ENCODE measurements around the gene RBM47. TPM values are rescaled to one million over a fixed set of nuclear protein-coding genes. Genes with fewer than 3 reads are reported as not detected.
"Not testable (repeated sequence)": the region's sequence is repeated elsewhere in the genome, so short reads cannot be mapped to it uniquely, and the experiment has no call there.

The RBM47 gene
- total and polyA plus RNA-seq, 4 donors = 1.6 to 13.6 (median 4.0) TPM

- H3K36me3 ChIP-seq (ENCODE audit: control insufficient read depth, insufficient read depth, low read length); DNase-seq (ENCODE audit: low read depth in 4 of 6, low spot score in 6 of 6); H3K4me3 ChIP-seq (ENCODE audit: low read depth, low read length); H3K9me3 ChIP-seq (ENCODE audit: control insufficient read depth, insufficient read depth, low read length); H3K4me1 ChIP-seq (ENCODE audit: control insufficient read depth, insufficient read depth, low read length); H3K27me3 ChIP-seq (ENCODE audit: control insufficient read depth, insufficient read depth, low read length); H3K27ac ChIP-seq (ENCODE audit: low read depth, low read length): not testable (repeated sequence)
- 95% methylated on average over 9 of the region's 10 CpGs for WGBS (ENCODE audit: insufficient coverage)
These were observed 194.4 kb downstream of the RBM47 start for GRCh38 chr4:40435306-40435705.

GRCh38 chr4:40434126-40434687, 195.5 kb downstream of the RBM47 start:
- H3K36me3 ChIP-seq (ENCODE audit: control insufficient read depth, insufficient read depth, low read length) = peaks cover 4% of the 10 kb centered on the region
- 80% methylated on average over 1 of the region's 6 CpGs for WGBS (ENCODE audit: insufficient coverage)
- DNase-seq (ENCODE audit: low read depth in 4 of 6, low spot score in 6 of 6) = no peak

DNA sequence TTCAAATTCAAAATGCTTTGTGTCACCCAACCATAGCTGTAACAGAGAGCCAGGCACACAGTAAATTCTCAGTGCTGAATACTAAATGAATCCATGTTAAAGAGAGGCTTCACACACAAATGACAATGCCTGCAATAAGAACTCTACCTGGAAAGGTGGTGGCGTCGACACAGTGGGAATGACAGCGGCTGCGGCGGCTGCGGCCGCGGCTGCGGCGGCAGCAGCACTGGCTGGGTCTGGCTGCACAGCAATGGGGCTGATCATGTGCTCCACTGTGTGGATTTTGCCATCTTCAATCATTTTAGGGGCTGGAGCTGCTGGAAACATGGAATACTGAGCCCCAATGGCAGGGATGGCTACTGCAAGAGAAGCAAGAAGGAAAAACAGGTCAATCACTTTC, 197.2 kb downstream of the RBM47 start:
- H3K27me3 ChIP-seq (ENCODE audit: control insufficient read depth, insufficient read depth, low read length) = no peaks in the 10 kb centered on the region
- H3K4me1 ChIP-seq (ENCODE audit: control insufficient read depth, insufficient read depth, low read length) = no peaks in the 10 kb centered on the region
- no peak overlapping the region for H3K27ac ChIP-seq (ENCODE audit: low read depth, low read length)
- 87% methylated on average over 10 of the region's 10 CpGs for WGBS (ENCODE audit: insufficient coverage)
- H3K9me3 ChIP-seq (ENCODE audit: control insufficient read depth, insufficient read depth, low read length) = no peaks in the 10 kb centered on the region
- DNase-seq (ENCODE audit: low read depth in 4 of 6, low spot score in 6 of 6) = no peak
- no peaks in the 10 kb centered on the region for H3K36me3 ChIP-seq (ENCODE audit: control insufficient read depth, insufficient read depth, low read length)
- H3K4me3 ChIP-seq (ENCODE audit: low read depth, low read length) = no peak overlapping the region

More at GRCh38 chr4:40434126-40434687, 195.5 kb downstream of the RBM47 start:
- H3K9me3 ChIP-seq (ENCODE audit: control insufficient read depth, insufficient read depth, low read length) = no peaks in the 10 kb centered on the region
- H3K27ac ChIP-seq (ENCODE audit: low read depth, low read length) = no peak overlapping the region
- no peaks in the 10 kb centered on the region for H3K27me3 ChIP-seq (ENCODE audit: control insufficient read depth, insufficient read depth, low read length)
- H3K4me3 ChIP-seq (ENCODE audit: low read depth, low read length) = no peak overlapping the region
- no peaks in the 10 kb centered on the region for H3K4me1 ChIP-seq (ENCODE audit: control insufficient read depth, insufficient read depth, low read length)

DNA sequence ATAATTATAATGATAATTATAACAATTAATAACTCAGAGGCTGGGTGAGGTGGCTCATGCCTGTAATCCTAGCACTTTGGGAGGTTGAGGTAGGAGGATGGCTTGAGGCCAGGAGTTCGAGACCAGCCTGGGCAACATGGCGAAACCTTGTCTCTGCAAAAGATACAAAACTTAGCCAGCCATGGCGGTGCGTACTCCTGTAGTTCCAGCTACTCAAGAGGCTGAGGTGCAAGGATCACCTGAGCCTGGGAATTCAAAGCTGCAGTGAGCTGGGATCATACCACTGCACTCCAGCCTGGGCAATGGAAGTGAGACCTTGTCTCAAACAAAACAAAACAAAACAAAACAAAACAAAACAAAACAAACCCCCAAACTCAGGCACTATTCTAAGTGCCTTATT, 201.8 kb downstream of the RBM47 start:
- not testable (repeated sequence) for H3K9me3 ChIP-seq (ENCODE audit: control insufficient read depth, insufficient read depth, low read length); H3K36me3 ChIP-seq (ENCODE audit: control insufficient read depth, insufficient read depth, low read length); H3K4me1 ChIP-seq (ENCODE audit: control insufficient read depth, insufficient read depth, low read length); H3K27ac ChIP-seq (ENCODE audit: low read depth, low read length); H3K4me3 ChIP-seq (ENCODE audit: low read depth, low read length); H3K27me3 ChIP-seq (ENCODE audit: control insufficient read depth, insufficient read depth, low read length); DNase-seq (ENCODE audit: low read depth in 4 of 6, low spot score in 6 of 6)
- WGBS (ENCODE audit: insufficient coverage) = 100% methylated on average over 4 of the region's 4 CpGs

DNA sequence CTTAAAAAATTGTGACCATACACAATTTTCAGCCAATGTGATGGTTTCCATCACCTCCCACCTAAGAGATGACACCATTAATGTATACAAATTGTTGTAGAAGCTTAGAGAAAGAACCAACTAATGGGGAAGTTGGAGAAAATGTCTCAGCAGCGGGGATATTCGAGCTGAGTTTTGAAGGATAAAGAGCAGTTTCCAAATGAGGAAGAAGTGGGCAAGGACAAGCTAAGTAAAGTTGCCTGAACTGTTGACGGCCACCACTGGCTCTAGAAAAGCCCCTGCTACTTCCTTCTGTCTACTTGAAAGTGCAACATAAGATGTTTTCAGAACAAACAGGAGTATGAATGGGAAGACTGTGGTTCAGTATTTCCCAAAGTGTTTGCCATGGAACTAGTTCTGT, 202.5 kb downstream of the RBM47 start:
- Histone ChIP-seq H3K36me3 (ENCODE audit: control insufficient read depth, insufficient read depth, low read length) (no peaks in the 10 kb centered on the region), H3K27ac (ENCODE audit: low read depth, low read length) (no peak overlapping the region), H3K9me3 (ENCODE audit: control insufficient read depth, insufficient read depth, low read length) (no peaks in the 10 kb centered on the region), H3K27me3 (ENCODE audit: control insufficient read depth, insufficient read depth, low read length) (no peaks in the 10 kb centered on the region), H3K4me1 (ENCODE audit: control insufficient read depth, insufficient read depth, low read length) (no peaks in the 10 kb centered on the region), H3K4me3 (ENCODE audit: low read depth, low read length) (no peak overlapping the region)
- no peak for DNase-seq (ENCODE audit: low read depth in 4 of 6, low spot score in 6 of 6)
- WGBS (ENCODE audit: insufficient coverage) = 90% methylated on average over 3 of the region's 3 CpGs

DNA sequence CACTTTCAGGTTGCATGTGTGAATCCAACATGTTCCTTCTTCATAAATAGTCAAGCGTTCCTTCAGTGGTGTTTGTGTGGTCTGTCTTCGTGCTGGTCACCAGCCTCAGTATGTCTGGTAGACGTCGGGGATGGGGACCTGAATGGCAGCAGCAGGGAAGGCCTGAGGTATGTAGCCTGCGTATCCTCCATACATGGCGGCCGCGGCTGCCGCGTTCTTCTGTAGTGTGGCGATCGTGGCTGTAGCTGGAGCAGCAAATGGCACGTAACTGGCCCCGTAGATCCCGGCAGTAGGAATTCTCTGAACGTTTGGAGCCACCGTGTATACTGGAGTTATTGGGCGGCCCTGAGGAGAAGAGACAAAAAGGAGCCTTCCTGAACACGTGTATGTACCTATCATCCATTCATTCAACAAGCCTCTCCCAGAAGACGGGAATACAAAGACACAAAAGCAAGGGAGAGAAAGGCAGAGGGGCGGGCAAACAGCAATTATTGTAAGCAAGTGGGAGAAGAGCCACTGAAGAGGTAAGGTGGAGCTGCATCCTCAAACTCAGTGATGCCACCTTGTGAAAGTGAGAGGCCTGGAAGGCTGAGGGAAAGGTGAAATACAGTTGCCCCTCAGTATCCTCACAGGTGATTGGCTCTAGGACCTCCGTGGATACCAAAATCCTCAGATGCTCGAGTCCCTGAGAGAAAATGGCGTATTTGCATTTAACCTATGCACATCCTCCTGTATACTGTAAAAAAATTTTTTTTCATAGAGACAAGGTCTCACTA, 203.7 kb downstream of the RBM47 start:
- no peaks in the 10 kb centered on the region for H3K4me1 ChIP-seq (ENCODE audit: control insufficient read depth, insufficient read depth, low read length)
- H3K27me3 ChIP-seq (ENCODE audit: control insufficient read depth, insufficient read depth, low read length) = no peaks in the 10 kb centered on the region
- no peaks in the 10 kb centered on the region for H3K9me3 ChIP-seq (ENCODE audit: control insufficient read depth, insufficient read depth, low read length)
- 94% methylated on average over 17 of the region's 24 CpGs for WGBS (ENCODE audit: insufficient coverage)
- no peak overlapping the region for H3K27ac ChIP-seq (ENCODE audit: low read depth, low read length)
- H3K4me3 ChIP-seq (ENCODE audit: low read depth, low read length) = no peak overlapping the region
- no peak for DNase-seq (ENCODE audit: low read depth in 4 of 6, low spot score in 6 of 6)
- no peaks in the 10 kb centered on the region for H3K36me3 ChIP-seq (ENCODE audit: control insufficient read depth, insufficient read depth, low read length)

DNA sequence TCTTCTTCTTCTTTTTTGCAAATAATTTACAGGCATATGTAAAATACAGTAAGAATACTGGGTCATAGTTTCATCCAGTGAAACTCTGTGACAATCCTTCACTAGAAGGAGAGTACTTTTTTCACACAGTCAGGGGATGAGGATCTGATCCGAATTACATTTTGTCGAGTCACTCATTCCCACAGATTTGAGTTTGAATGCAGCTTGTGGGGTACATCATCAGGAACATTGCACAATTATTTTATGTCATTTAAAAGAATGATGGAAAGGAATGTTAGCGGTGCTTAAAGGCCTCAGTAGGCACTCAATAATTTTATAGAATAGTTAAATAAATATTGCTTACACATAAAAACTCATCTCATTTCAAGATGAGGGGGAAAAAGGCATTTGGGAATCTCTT, 205.9 kb downstream of the RBM47 start:
- no CpG with 5 or more reads among the region's 3 CpGs for WGBS (ENCODE audit: insufficient coverage)
- no peak overlapping the region for H3K4me3 ChIP-seq (ENCODE audit: low read depth, low read length)
- no peak for DNase-seq (ENCODE audit: low read depth in 4 of 6, low spot score in 6 of 6)
- H3K9me3 ChIP-seq (ENCODE audit: control insufficient read depth, insufficient read depth, low read length) = no peaks in the 10 kb centered on the region
- no peaks in the 10 kb centered on the region for H3K27me3 ChIP-seq (ENCODE audit: control insufficient read depth, insufficient read depth, low read length)
- no peak overlapping the region for H3K27ac ChIP-seq (ENCODE audit: low read depth, low read length)
- no peaks in the 10 kb centered on the region for H3K36me3 ChIP-seq (ENCODE audit: control insufficient read depth, insufficient read depth, low read length)
- no peaks in the 10 kb centered on the region for H3K4me1 ChIP-seq (ENCODE audit: control insufficient read depth, insufficient read depth, low read length)

DNA sequence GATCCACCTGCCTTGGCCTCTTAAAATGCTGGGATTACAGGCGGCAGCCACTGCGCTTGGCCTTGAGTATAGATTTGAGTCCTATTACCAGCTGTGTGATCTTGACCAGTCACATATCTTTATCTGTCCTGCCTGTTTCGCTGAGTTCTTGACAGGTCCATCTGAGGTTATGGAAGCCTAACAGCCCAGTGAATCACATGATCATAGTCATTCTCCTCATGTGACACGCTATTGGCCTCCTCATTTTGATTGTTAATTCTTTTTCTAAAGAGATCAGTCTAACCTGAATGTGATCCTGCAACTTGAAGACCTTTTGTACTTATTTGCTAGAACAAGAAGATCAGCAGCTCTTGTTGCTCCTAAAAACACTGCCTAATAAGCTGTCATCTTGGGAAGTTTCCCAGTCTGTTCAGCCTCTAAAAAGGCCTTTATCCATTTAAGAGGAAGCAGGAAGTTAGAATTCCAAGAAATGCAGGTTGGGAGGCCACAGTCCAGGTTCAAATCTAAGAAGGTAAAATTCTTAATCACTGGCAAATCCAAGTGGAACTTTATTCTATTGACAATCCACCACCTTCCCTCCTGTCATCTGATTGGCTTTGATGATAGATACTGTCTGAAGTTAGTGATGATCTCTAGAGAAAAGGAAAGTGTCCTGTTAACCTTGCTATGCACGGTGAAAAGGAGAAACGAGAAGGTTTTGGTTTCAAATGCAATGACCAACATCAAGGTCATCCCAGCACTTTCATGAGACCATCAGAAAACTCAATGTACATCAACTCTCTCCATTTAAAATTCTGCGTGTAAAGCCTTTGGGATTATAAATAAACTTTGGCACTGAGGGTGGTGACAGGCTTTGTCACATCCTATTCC, 207.6 kb downstream of the RBM47 start:
- Histone ChIP-seq H3K27me3 (ENCODE audit: control insufficient read depth, insufficient read depth, low read length) (no peaks in the 10 kb centered on the region), H3K4me3 (ENCODE audit: low read depth, low read length) (no peak overlapping the region), H3K36me3 (ENCODE audit: control insufficient read depth, insufficient read depth, low read length) (no peaks in the 10 kb centered on the region), H3K4me1 (ENCODE audit: control insufficient read depth, insufficient read depth, low read length) (no peaks in the 10 kb centered on the region), H3K27ac (ENCODE audit: low read depth, low read length) (no peak overlapping the region), H3K9me3 (ENCODE audit: control insufficient read depth, insufficient read depth, low read length) (no peaks in the 10 kb centered on the region)
- no peak for DNase-seq (ENCODE audit: low read depth in 4 of 6, low spot score in 6 of 6)
- 96% methylated on average over 3 of the region's 7 CpGs for WGBS (ENCODE audit: insufficient coverage)

DNA sequence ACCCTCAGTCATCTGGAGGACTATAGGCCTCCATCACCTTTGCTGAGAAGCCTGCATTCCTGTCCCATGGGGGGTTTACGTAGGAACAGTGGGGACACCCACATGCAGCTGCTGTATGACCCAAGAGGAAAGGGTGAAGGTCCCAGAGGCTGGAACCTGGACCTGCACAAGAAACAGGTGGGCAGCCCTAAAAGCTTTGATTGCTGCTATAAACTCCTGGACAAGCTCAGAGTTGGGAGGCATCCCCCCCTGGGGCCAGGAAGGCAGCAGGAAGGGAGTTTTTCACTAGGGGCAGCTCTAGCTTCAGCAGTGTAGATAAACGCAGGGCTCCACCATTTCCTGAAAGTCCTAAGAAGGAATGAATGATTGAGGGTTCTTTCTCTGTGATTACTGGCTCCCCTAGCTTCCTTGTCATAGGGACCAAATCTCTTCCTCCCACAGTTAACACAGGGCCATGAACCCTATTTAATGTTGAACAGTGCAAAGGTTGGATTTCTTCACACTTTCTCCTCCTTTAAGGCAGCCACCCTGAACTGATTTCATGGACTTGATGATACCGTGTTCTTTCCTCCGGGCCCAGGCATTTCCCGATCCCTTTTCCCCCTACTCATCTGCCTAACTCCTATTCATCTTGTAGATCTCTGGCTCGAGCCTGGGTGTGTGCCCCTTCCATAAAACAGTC, 210.3 kb downstream of the RBM47 start:
- Histone ChIP-seq H3K4me3 (ENCODE audit: low read depth, low read length) (no peak overlapping the region), H3K4me1 (ENCODE audit: control insufficient read depth, insufficient read depth, low read length) (no peaks in the 10 kb centered on the region), H3K9me3 (ENCODE audit: control insufficient read depth, insufficient read depth, low read length) (no peaks in the 10 kb centered on the region), H3K27ac (ENCODE audit: low read depth, low read length) (no peak overlapping the region), H3K27me3 (ENCODE audit: control insufficient read depth, insufficient read depth, low read length) (no peaks in the 10 kb centered on the region), H3K36me3 (ENCODE audit: control insufficient read depth, insufficient read depth, low read length) (no peaks in the 10 kb centered on the region)
- no peak for DNase-seq (ENCODE audit: low read depth in 4 of 6, low spot score in 6 of 6)
- WGBS (ENCODE audit: insufficient coverage) = 78% methylated on average over 4 of the region's 6 CpGs

All from spinal cord (tissue), 10 donors.